Esophagus squamous epithelium (tissue), 4 donors: ENCODE measurements around the gene STAP2.

ENCODE experiments used
- CTCF ChIP-seq, 6 experiments: fragments of 450-650 bp in 4 of 6; fragments of 200-600 bp in 2 of 6; sonication (generic) in 2 of 6; IDR thresholded peaks; one replicate each; pipeline ENCODE4 v1.5.1; 2016 to 2019; ENCODE audit warnings: antibody characterized with exemption in 6 of 6, mild to moderate bottlenecking in 4 of 6, moderate library complexity in 4 of 6
- POLR2A ChIP-seq, 4 donors: fragments of 450-650 bp; IDR thresholded peaks; one replicate each; pipeline ENCODE4 v1.6.1; 2017; ENCODE audit warnings: antibody characterized with exemption in 4 of 4, mild to moderate bottlenecking in 4 of 4, moderate library complexity in 3 of 4

GRCh38 chr19:4360641-4361151 lies 22.1 kb upstream of the STAP2 start:
- TF ChIP-seq CTCF (IDR thresholded peaks at IDR 0.05) (no peak), POLR2A (IDR thresholded peaks at IDR 0.05) (no peak)
